Activated CD4-positive, alpha-beta T cell treated with anti-CD3 and anti-CD28 coated beads, Interleukin-2, amount 50 U/mL, for 24 hours (primary cell): ENCODE measurements around the gene MSH3.
"Not testable (repeated sequence)": the region's sequence is repeated elsewhere in the genome, so short reads cannot be mapped to it uniquely, and the experiment has no call there.

Source experiments
- DNase-seq, 2 donors: peaks; one replicate each; pipeline ENCODE4 v3.0.0-alpha.2; 2020; ENCODE audit warnings: low read depth in 1 of 2, low spot score in 1 of 2

The MSH3 gene

GRCh38 chr5:80884929-80885328 lies 230.5 kb downstream of the MSH3 start:
- DNase-seq = peak in 1 of 2 donors; percentile 11

- DNase-seq = no peak
Observed at GRCh38 chr5:80885396-80886000, 231.0 kb downstream of the MSH3 start.

DNA sequence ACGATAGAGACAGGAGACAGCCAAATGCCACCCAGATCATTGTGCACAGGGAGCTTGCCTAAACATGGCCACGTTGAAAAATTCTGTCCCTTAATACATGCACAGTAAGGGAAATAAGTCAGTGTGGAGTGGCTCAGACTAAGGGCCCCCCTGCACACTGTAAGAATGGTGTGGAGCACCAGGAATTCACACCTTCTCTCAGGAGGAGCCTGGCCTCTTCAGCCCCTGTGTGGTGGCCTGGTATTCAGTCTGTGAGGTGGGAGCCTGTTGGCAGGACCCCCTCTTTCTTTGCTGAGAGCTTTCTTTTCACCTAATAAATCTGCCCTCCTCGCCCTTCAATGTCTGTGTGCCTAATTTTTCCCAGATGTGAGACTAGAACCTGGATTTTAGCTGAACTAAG lies 239.6 kb downstream of the MSH3 start:
- DNase-seq = no peak

DNA sequence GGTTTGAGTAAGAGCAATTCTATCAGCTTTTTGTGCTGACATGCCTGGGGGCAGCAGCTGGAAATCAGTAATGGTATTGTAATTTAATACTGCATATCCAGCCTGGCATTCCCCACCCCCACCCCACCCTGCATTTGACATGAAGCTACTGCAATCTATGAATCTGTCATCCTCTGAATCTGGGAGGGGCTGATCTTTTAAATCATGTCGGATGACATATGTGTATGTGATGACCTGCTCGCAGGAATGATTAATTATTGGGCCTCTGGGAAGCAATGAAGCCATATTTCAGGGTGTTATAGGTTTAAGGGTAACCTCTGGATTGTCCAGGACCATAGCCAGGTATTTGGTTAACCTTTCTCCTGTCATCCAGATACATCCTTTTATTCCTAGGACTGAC lies 241.1 kb downstream of the MSH3 start:
- no peak for DNase-seq

- DNase-seq = not testable (repeated sequence)
Observed at GRCh38 chr5:80902624-80903023, 248.2 kb downstream of the MSH3 start.

DNA sequence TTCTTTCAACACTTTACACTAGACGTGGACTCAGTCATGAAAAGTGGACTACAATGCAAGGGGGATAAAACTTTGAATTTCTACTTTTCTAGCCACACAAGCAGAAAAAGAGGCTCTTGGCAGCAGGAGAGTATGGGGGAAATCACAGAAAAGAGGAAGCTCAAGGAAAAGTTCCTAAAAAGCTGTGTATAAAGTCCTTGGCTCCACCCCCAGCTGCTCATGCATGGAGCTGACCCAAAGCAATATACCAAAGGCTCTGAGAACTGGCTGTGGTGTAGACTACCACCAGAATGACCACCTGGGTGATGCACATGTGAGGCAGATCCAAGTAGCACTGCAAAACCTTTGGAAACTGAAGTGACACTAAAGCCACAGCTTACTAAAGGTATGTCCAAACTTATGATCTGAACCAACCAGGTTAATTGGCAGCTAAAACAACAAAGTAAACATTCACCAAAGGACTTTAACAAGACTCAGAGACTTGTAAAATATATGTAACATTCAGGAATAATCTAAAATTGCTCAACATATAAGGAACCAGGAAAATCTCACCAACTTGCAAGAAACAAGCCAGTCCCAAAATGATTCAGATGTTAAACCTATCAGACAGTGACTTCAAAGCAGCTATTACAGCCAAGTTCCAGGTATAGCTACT lies 250.2 kb downstream of the MSH3 start:
- no peak for DNase-seq

DNA sequence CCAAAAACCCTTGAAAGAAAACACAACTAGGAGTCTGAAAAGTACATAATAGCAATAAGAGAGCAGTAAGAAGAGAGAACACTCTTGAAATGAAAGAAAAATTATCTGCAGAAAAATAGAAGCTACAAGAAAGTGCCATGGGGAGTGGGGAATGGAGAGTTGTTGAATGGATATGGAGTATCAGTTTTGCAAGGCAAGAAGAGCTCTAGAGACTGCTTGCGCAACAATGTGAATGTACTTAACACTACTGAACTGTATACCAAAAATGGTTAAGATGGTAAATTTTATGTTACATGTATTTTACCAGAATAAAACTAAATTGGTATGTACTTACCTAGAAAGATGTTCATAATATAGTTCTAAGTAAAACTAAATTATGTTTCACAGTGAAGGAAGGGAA lies 251.0 kb downstream of the MSH3 start:
- no peak for DNase-seq

GRCh38 chr5:80912479-80912878 lies 258.0 kb downstream of the MSH3 start:
- DNase-seq = no peak

- DNase-seq = no peak
Observed at GRCh38 chr5:80915716-80916115, 261.3 kb downstream of the MSH3 start.

- no peak for DNase-seq
Observed at GRCh38 chr5:80916676-80917075, 262.2 kb downstream of the MSH3 start.

DNA sequence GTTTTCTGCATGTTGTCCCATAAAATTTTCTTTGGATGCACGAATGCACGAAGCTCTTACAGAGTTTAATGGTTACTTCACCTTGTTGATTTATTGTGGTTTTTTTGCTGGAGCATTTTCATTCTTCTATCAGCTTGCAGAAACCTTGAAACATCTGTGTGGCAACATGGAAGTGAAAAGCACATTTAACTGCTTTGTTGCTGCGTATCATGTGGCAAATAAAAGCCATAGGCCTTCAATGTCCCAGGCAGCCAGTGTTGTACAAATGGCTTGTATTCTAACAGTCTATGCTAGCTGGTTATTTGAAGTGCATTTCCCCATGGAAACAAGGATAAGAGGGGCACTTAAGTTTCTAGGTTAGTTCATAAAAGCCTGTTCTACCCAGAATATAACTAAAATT lies 263.2 kb downstream of the MSH3 start:
- no peak for DNase-seq

- no peak for DNase-seq
Observed at GRCh38 chr5:80919678-80920196, 265.3 kb downstream of the MSH3 start.

- DNase-seq = no peak
Observed at GRCh38 chr5:80920333-80920732, 265.9 kb downstream of the MSH3 start.

DNA sequence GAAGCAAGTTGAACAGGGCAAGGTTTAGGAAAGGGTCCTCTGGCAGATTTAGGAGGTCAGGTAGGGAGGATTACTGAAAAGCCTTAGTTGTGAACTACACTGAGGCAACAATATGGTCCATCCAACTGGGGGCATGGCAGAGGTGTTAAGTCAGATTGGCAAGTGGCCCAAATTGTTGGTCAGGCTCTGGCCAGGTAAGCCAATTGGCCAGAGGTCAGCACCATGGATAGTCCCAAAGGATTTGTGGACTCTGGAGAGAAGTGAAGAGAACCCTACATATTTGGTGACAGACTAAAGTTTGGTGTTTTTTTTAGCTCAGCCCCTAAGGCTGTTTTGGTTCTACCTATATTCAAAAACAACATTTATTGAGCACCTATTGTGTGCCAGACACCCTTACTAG lies 266.6 kb downstream of the MSH3 start:
- no peak for DNase-seq

- no peak for DNase-seq
Observed at GRCh38 chr5:80925931-80926330, 271.5 kb downstream of the MSH3 start.
